Measurements from ENCODE around the gene SLC35E4. TPM values are rescaled to one million over a fixed set of nuclear protein-coding genes. Genes with fewer than 3 reads are reported as not detected.

SLC35E4 gene
- total and polyA plus RNA-seq, 4 donors = 0.14 to 1.2 (median 0.30) TPM

GRCh38 chr22:30680991-30681770 is 45.6 kb downstream of the SLC35E4 start:
- Histone ChIP-seq H3K27ac (ENCODE audit: low read depth in 1 of 2, low read length in 2 of 2) (no peak overlapping the region), H3K27me3 (ENCODE audit: control insufficient read depth in 4 of 4, insufficient read depth in 4 of 4, low read length in 3 of 4) (no peaks in the 10 kb centered on the region), H3K4me3 (ENCODE audit: low read depth in 1 of 3, low read length in 3 of 3) (no peak overlapping the region), H3K9ac (ENCODE audit: low read depth in 1 of 2, low read length in 2 of 2) (no peak overlapping the region), H3K36me3 (ENCODE audit: control insufficient read depth in 4 of 4, insufficient read depth in 3 of 4, low read depth in 1 of 4, low read length in 3 of 4) (no peaks in the 10 kb centered on the region), H3K4me1 (ENCODE audit: control insufficient read depth in 4 of 4, insufficient read depth in 4 of 4, low read length in 3 of 4) (no peaks in the 10 kb centered on the region), H3K9me3 (ENCODE audit: control insufficient read depth in 4 of 4, low read length in 3 of 4) (no peaks in the 10 kb centered on the region)
- DNase-seq (ENCODE audit: low spot score) = no peak
- TF ChIP-seq SP1 (IDR thresholded peaks at IDR 0.05) (no peak), RXRA (IDR thresholded peaks at IDR 0.05) (no peak), HNF4G (IDR thresholded peaks at IDR 0.05) (no peak), HNF4A (conservative IDR thresholded peaks at IDR 0.05) (no peak), GABPA (IDR thresholded peaks at IDR 0.05 in 1 of 2, conservative IDR thresholded peaks at IDR 0.05 in 1 of 2) (no peak), EGR1 (IDR thresholded peaks at IDR 0.05; ENCODE audit: low read depth in 2 of 2) (no peak), FOXA2 (IDR thresholded peaks at IDR 0.05) (no peak), CTCF (IDR thresholded peaks at IDR 0.05; ENCODE audit: low read depth, low read length, missing input control) (no peak), REST (IDR thresholded peaks at IDR 0.05) (no peak), ZBTB33 (IDR thresholded peaks at IDR 0.05) (no peak), FOXA1 (IDR thresholded peaks at IDR 0.05) (no peak), TAF1 (conservative IDR thresholded peaks at IDR 0.05) (no peak), RAD21 (IDR thresholded peaks at IDR 0.05) (no peak)
- 95% methylated on average over 1 of the region's 1 CpG for WGBS

- no peak for DNase-seq (ENCODE audit: low spot score)
- TF ChIP-seq CTCF (IDR thresholded peaks at IDR 0.05; ENCODE audit: low read depth, low read length, missing input control) (no peak), HNF4A (conservative IDR thresholded peaks at IDR 0.05) (no peak), HNF4G (IDR thresholded peaks at IDR 0.05) (no peak), SP1 (IDR thresholded peaks at IDR 0.05) (no peak), ZBTB33 (IDR thresholded peaks at IDR 0.05) (no peak), EGR1 (IDR thresholded peaks at IDR 0.05; ENCODE audit: low read depth in 2 of 2) (no peak), TAF1 (conservative IDR thresholded peaks at IDR 0.05) (no peak)
- H3K9me3 ChIP-seq (ENCODE audit: control insufficient read depth in 4 of 4, low read length in 3 of 4) = no peaks in the 10 kb centered on the region
- no peak overlapping the region for H3K4me3 ChIP-seq (ENCODE audit: low read depth in 1 of 3, low read length in 3 of 3)
- no peaks in the 10 kb centered on the region for H3K36me3 ChIP-seq (ENCODE audit: control insufficient read depth in 4 of 4, insufficient read depth in 3 of 4, low read depth in 1 of 4, low read length in 3 of 4)
- no peaks in the 10 kb centered on the region for H3K4me1 ChIP-seq (ENCODE audit: control insufficient read depth in 4 of 4, insufficient read depth in 4 of 4, low read length in 3 of 4)
- H3K9ac ChIP-seq (ENCODE audit: low read depth in 1 of 2, low read length in 2 of 2) = no peak overlapping the region
- H3K27me3 ChIP-seq (ENCODE audit: control insufficient read depth in 4 of 4, insufficient read depth in 4 of 4, low read length in 3 of 4) = no peaks in the 10 kb centered on the region
- 77% methylated on average over 2 of the region's 2 CpGs for WGBS
- H3K27ac ChIP-seq (ENCODE audit: low read depth in 1 of 2, low read length in 2 of 2) = no peak overlapping the region
Measured at GRCh38 chr22:30681831-30682230, 46.2 kb downstream of the SLC35E4 start.

Measured in liver (tissue), 9 donors.